Spleen (tissue), 11 donors: ENCODE data around the gene LPCAT3. TPM values are rescaled to one million over a fixed set of nuclear protein-coding genes. Genes with fewer than 3 reads are reported as not detected.

Experiments used
- DNase-seq: peaks from one replicate; pipeline ENCODE4 v3.0.0-alpha.2; 2020
- H3K27ac ChIP-seq, 8 donors: fragments of 200-600 bp; sonication (generic) in 7 of 8; 1 replicate in 4 of 8; 2 replicates in 4 of 8; pipeline versions ENCODE4 v1.5.0 to v1.8.0; 2016 to 2021; ENCODE audit warnings: inconsistent platforms in 4 of 8, mild to moderate bottlenecking in 4 of 8, moderate library complexity in 1 of 8
- H3K27me3 ChIP-seq, 7 donors: fragments of 200-600 bp; sonication (generic) in 6 of 7; replicated peaks in 1 of 7; 1 replicate in 4 of 7; 2 replicates in 3 of 7; pipeline versions ENCODE4 v1.5.0 to v1.8.0; 2016 to 2021; ENCODE audit warnings: inconsistent platforms in 3 of 7, mild to moderate bottlenecking in 1 of 7
- H3K36me3 ChIP-seq, 6 donors: fragments of 200-600 bp; sonication (generic) in 5 of 6; 1 replicate in 4 of 6; 2 replicates in 2 of 6; pipeline versions ENCODE4 v1.5.0 to v1.8.0; 2016 to 2021; ENCODE audit warnings: inconsistent platforms in 2 of 6
- H3K4me1 ChIP-seq, 6 donors: fragments of 200-600 bp; sonication (generic) in 5 of 6; 1 replicate in 3 of 6; 2 replicates in 3 of 6; pipeline versions ENCODE4 v1.5.0 to v1.8.0; 2016 to 2021; ENCODE audit warnings: inconsistent platforms in 3 of 6
- H3K4me3 ChIP-seq, 8 donors: fragments of 200-600 bp; sonication (generic) in 7 of 8; 1 replicate in 4 of 8; 2 replicates in 4 of 8; pipeline versions ENCODE4 v1.5.0 to v1.8.0; 2016 to 2021; ENCODE audit warnings: inconsistent platforms in 4 of 8, mild to moderate bottlenecking in 4 of 8, moderate library complexity in 2 of 8
- H3K9me3 ChIP-seq, 8 donors: fragments of 200-600 bp; sonication (generic) in 7 of 8; 1 replicate in 4 of 8; 2 replicates in 4 of 8; pipeline versions ENCODE4 v1.5.0 to v1.8.0; 2016 to 2021; ENCODE audit warnings: inconsistent platforms in 4 of 8
- CTCF ChIP-seq, 11 experiments: fragments of 200-600 bp in 7 of 11; fragments of 450-650 bp in 4 of 11; sonication (generic) in 4 of 11; IDR thresholded peaks in 8 of 11; conservative IDR thresholded peaks in 3 of 11; 1 replicate in 7 of 11; 2 replicates in 4 of 11; pipeline versions ENCODE4 v1.4.0 to v1.8.0; 2016 to 2021; ENCODE audit warnings: antibody characterized with exemption in 11 of 11, inconsistent platforms in 4 of 11, mild to moderate bottlenecking in 1 of 11
- POLR2A ChIP-seq, 3 donors: fragments of 450-650 bp; IDR thresholded peaks; one replicate each; pipeline ENCODE4 v1.5.1; 2017; ENCODE audit warnings: antibody characterized with exemption in 3 of 3, mild to moderate bottlenecking in 1 of 3
- POLR2AphosphoS5 ChIP-seq, 3 donors: sonication (generic); formaldehyde crosslinking; IDR thresholded peaks; one replicate each; pipeline ENCODE4 v1.5.1; 2017; ENCODE audit warnings: antibody characterized with exemption in 3 of 3
- WGBS, 5 donors: extraction: QIAGEN DNeasy Blood & Tissue Kit in 3 of 5; methylation state at CpG; one replicate each; pipeline versions ENCODE4 v1.1.5 to v1.1.7; 2013 to 2018; 5-methylcytosine and 5-hydroxymethylcytosine counted together
- intact Hi-C: fragments of 100-400 bp; cut with DNase I; formaldehyde crosslinking; loops from one replicate; pipeline ENCODE4 v1.15.0; 2023; ENCODE audit warnings: low total_unique reads
- polyA plus RNA-seq, 3 donors: library from polyadenylated mRNA; stranded (reverse); fragments of 200-250 nt; gene quantifications; one replicate each; pipeline ENCODE4 v1.2.1, GENCODE V29; 2013
- total RNA-seq, 7 donors: library from RNA; depleted of rRNA in 3 of 7; stranded (reverse); fragments of >200 nt in 3 of 7; fragmentation: NEBNext Ultra II Directional in 4 of 7; extraction: Animal tissue kit (Norgen Biotek cat#: 25700) in 4 of 7; gene quantifications; one replicate each; pipeline versions ENCODE4 v1.1.0 to v1.2.1, GENCODE V29; 2016 to 2021
- donor health status: healthy with polysubstance abuse.
- donor health status: DM: no; HTN: no; CAD: no; lungs with moderate emphysema.
- donor health status: DM: no; HTN: no; CAD: no.
- donor health status: Bipolar disorder and iron deficiency.
- donor health status: healthy.
- donor health status: DM: no; HTN: no; CAD: no.
- donor health status: DM: yes; HTN: yes; CAD: no.

Gene LPCAT3
- total and polyA plus RNA-seq, 10 donors = 9.7 to 52.5 (median 36.9) TPM

- WGBS, 5 donors = 9 to 28% (median 15%) methylated on average over 16 of the region's 16 CpGs
- TF ChIP-seq POLR2A (IDR thresholded peaks at IDR 0.05) (no peak), CTCF (IDR thresholded peaks at IDR 0.05 in 8 of 11, conservative IDR thresholded peaks at IDR 0.05 in 3 of 11) (peak in 8 of 11 experiments; percentile 13 to 56 (median 34)), POLR2AphosphoS5 (IDR thresholded peaks at IDR 0.05) (peak; percentile 37 to 62 (median 48))
- H3K4me3 ChIP-seq = peak overlapping the region in 2 of 8 donors; percentile 17 to 97
- intact Hi-C loops = loop anchor here (10.0 kb wide), 1 partner anchor 97 kb away; the partner anchor contains the start of gene TPI1
- H3K27ac ChIP-seq = peak overlapping the region; percentile 80 to 99 (median 93)
- H3K9me3 ChIP-seq = no peaks in the 10 kb centered on the region
- peak; percentile 91 for DNase-seq
- peaks cover 63 to 91% (median 79%) of the 10 kb centered on the region in 6 donors for H3K4me1 ChIP-seq
- H3K36me3 ChIP-seq = peaks cover 0 to 68% (median 51%) of the 10 kb centered on the region in 6 donors
- no peaks in the 10 kb centered on the region for H3K27me3 ChIP-seq
Measured at GRCh38 chr12:6961695-6962284, 56.5 kb downstream of the LPCAT3 start.

GRCh38 chr12:6961278-6961694 is 57.0 kb downstream of the LPCAT3 start:
- H3K36me3 ChIP-seq = peaks cover 0 to 68% (median 51%) of the 10 kb centered on the region in 6 donors
- WGBS, 5 donors = 19 to 31% (median 23%) methylated on average over 23 to 24 of the region's 24 CpGs

GRCh38 chr12:6960593-6961277 is 57.5 kb downstream of the LPCAT3 start:
- intact Hi-C loops = loop anchor here (10.0 kb wide), 1 partner anchor 96 kb away; the partner anchor contains the start of gene TPI1
- peak overlapping the region; percentile 80 to 99 (median 93) for H3K27ac ChIP-seq
- peak in 6 of 11 experiments; percentile 12 to 55 (median 28) for TF ChIP-seq CTCF (IDR thresholded peaks at IDR 0.05 in 8 of 11, conservative IDR thresholded peaks at IDR 0.05 in 3 of 11)
- TF ChIP-seq POLR2AphosphoS5 (IDR thresholded peaks at IDR 0.05) = peak in 2 of 3 donors; percentile 53 to 76
- no peak for TF ChIP-seq POLR2A (IDR thresholded peaks at IDR 0.05)
- H3K27me3 ChIP-seq = no peaks in the 10 kb centered on the region
- peak overlapping the region in 3 of 8 donors; percentile 17 to 97 (median 30) for H3K4me3 ChIP-seq
- H3K9me3 ChIP-seq = no peaks in the 10 kb centered on the region
- peak; percentile 85 for DNase-seq
- peaks cover 73 to 100% (median 90%) of the 10 kb centered on the region in 6 donors for H3K4me1 ChIP-seq
- H3K36me3 ChIP-seq = peaks cover 0 to 68% (median 51%) of the 10 kb centered on the region in 6 donors
- WGBS, 5 donors = 61 to 70% (median 64%) methylated on average over 13 of the region's 13 CpGs

More at GRCh38 chr12:6961278-6961694, 57.0 kb downstream of the LPCAT3 start:
- no peaks in the 10 kb centered on the region for H3K9me3 ChIP-seq
- peak; percentile 95 for DNase-seq
- H3K27ac ChIP-seq = peak overlapping the region; percentile 80 to 99 (median 93)
- peak overlapping the region in 2 of 8 donors; percentile 17 to 97 for H3K4me3 ChIP-seq
- intact Hi-C loops = loop anchor here (10.0 kb wide), 1 partner anchor 96 kb away; the partner anchor contains the start of gene TPI1
- peaks cover 68 to 96% (median 84%) of the 10 kb centered on the region in 6 donors for H3K4me1 ChIP-seq
- TF ChIP-seq CTCF (IDR thresholded peaks at IDR 0.05 in 8 of 11, conservative IDR thresholded peaks at IDR 0.05 in 3 of 11) (no peak), POLR2A (IDR thresholded peaks at IDR 0.05) (no peak), POLR2AphosphoS5 (IDR thresholded peaks at IDR 0.05) (peak; percentile 71 to 87 (median 76))
- no peaks in the 10 kb centered on the region for H3K27me3 ChIP-seq
